HG03280 (cell line): ENCODE results near the gene TTC28.
"Not testable (repeated sequence)": the region's sequence is repeated elsewhere in the genome, so short reads cannot be mapped to it uniquely, and the experiment has no call there.

Experiments used
- ATAC-seq: cut with Tn5 transposase; IDR thresholded peaks from one replicate; pipeline ENCODE4 v1.9.1; 2021; ENCODE audit warnings: mild to moderate bottlenecking, moderate library complexity; ENCODE audit not compliant: unreplicated experiment

The TTC28 gene

DNA sequence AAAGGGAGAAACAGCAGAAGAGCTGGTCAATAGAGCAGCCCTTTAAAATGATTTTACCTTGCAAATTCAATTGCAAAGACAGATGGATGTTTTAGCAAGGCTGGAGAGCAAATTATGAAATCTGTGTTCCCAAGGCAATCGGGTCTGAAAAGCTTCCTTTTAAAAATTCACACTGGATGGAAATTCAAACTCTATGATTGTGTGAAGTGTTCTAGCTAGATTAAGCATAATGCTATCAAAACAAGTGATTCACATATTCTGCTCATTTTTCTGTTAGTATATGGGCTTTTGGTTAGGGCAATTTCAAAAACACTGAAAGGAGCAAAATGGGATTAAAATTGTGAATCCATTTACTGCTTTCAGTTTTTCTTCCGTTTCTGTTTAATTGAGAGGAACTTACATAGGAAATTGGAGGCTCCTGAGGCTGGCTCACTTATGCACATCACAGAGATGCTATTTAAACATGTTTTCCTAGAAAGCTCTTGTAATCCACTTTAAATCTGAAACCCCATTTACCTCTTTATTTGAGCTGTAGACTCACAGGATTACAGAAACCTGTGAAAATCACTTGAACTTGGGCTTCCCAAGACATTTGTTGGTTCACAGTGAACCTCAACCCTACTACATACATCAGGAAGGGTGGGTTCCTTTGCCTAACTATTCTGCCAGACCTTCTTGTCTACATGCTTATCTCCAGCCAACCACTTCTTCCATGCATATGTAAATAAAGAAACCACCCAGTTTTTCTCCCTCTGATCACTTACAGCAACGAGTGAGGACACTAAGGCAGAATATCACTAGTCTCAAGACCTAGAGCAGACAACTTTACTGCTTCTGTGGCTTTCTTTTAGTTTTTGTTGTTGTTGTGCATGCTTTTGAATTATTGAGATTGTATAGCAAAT, 558.7 kb downstream of the TTC28 start:
- ATAC-seq = no peak

DNA sequence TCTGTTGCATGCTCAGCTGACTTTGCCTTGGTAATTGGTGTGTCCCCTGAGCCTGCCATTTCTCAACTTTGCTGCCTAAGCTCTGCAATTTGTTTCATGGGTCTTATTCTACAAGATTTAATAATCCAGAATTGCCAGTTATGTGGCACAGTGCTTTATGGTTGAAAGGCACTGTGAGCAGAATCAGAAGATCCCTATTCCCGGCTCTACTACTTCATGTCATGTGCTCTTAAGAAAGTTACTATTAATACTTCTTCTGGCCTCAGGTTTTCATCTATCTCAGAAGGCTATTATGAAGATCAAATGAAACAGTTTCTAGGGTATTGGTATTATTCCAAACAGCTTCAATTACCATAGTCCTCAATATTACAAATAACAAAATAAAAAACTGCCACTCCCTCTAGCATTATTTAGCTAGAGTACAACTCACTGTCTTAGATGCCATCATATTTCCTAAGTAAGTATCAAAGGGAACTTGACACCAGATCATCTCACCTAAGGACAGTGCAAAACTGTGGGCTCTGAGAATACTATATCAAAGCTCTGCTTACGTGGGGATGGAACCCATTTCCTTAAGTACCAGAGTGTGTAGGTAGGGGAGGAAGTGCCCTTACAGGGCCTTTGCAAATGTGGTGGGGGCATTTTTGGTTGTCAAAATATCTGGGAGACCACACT, 560.5 kb downstream of the TTC28 start:
- no peak for ATAC-seq

DNA sequence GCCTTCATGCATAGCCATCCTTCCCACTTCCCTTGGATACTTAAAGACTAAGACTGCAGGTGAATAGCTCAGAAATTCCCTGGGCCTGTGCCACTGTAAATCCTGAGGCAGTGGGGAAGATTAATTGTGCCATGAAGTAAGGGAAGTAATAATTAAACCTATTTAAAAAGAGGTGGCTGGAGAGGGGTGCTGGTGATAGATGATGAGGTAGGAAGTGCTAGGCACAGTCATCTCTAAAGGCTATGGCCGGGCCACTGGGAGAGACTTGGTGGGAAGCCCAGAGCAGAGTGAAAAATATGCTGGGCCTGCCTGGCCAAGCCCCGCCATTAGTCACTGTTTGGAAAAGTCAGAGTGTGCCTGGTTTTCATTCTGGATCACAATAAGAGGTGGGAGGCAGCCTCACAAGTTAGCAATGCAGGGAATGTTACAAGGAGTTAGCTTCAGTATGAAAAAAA, 563.4 kb downstream of the TTC28 start:
- no peak for ATAC-seq

DNA sequence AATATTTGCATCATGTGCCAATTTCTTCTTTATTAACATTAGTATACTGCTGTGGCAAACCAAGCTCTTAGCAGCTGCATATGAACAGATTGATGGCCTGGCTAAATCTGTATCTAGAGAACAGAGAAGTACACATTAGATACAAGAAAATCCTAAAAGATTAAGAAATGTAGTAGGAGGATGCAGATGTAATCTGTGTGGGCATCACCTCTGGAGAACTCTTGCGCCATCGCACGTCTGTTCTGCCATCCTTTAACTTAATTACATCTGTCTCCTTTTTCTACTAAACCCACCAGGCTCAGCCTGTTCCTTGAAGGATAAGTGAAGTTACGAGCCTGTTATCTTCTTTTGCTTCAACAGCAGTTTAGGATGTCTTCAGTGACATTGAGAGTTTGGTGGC, 564.2 kb downstream of the TTC28 start:
- ATAC-seq = no peak

DNA sequence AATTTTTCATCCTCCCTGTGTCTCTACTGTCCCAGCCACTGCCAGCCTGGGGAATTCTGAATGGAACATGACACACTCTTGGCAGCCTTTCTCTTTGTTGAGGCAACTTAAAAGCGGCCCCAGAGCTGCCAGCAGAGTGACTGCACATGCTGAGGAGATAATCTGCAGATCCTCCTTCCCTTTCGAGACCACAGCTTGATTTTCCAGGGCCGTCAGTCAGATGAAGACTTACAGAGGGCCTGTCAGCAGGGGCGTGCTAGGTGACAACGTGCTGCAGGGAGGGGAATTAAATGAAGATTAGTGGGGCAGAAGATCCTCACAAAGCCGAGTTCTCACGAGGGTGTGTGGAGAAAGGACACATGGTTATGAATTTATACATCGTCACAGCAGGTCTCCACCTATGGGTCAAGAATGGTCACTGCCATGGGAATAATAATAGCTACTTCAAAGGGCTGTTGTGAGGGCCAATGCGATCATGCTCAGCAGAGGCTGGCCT, 567.0 kb downstream of the TTC28 start:
- no peak for ATAC-seq

GRCh38 chr22:28112190-28112544, 567.5 kb downstream of the TTC28 start:
- ATAC-seq = no peak

DNA sequence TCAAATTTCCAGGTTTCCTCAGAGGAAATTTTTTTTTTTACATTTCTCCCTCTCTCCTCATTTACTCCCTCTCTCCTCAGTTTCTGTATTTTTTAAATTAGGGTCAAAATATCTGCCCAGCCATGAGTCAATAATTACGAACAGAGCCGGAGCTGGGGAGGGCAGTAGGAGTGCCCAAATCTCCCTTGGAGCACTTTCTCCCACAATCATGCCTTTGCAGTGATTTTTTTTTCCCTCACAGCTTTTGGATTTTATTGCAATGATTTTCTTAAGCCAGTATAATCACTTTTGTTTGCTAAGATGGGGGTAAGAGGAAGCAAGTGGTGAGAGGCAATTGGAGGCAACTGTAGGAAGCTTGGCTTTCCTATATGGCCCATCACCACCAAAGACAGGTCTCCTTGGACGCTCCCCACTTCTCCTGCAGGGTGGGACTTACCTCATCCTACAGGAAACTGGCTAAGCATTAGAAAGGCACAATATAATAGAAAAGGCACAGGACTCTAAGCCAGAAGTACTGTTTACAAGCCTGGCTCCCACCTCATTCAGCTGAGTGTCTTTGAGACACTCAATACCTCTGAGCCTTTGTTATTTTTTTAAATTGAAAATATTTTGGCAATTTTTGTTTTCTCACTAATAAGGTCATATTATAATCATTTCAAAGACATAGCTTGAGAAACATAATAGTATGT, 568.0 kb downstream of the TTC28 start:
- no peak for ATAC-seq

DNA sequence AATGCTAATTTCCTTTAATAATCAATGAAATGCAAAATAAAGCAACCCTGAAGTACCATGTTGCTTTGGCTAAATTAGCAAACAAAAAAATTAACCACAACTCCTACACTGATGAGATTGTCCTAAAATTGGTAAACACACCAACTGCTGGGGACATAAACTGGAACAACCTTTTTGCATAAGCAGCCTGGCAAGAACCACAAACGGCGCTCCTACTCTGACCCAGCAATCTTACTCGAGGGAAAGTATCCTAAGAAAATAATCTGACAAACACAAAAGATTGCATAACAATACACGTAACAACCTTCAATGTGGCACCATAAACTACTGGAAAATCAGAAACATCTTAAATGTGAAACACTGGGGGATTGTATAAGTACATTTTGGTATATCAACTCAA, 570.8 kb downstream of the TTC28 start:
- ATAC-seq = no peak

DNA sequence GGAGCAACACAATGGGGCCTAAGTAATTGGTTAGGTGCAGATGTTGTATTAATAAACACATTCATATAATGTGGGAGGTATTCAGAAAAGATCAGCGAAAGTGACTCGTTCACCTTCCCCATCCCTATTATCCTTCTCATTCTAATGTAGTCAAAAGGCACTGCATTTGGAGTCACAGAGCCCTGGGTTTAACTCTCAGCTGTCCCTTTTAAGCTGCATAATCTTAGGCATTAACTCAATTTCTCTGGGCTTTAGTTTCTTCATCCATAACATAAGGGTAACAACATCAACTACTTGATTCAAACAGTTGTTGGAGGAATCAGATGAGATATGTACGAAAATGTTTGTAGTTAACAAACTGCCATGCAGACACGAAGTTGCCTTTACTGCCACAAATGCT, 573.0 kb downstream of the TTC28 start:
- ATAC-seq = no peak

DNA sequence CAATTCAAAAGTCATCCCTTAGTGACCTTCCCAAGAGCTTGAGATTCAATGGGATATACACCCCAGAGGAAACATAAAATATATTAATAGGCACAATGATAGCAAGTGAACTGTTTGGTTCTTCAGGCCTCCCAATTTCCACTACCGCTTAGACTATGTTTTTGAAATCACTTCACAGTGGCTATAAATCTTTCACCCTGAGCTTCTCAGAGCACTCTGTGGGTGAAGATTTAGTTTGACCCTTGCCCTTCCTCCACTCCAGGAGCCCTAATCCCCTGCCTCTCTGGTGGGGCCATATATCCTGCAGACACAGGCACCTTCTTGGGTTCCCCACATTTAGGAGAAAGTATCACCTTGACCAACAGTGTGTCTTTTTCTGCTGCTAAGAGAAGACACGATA, 573.7 kb downstream of the TTC28 start:
- no peak for ATAC-seq

DNA sequence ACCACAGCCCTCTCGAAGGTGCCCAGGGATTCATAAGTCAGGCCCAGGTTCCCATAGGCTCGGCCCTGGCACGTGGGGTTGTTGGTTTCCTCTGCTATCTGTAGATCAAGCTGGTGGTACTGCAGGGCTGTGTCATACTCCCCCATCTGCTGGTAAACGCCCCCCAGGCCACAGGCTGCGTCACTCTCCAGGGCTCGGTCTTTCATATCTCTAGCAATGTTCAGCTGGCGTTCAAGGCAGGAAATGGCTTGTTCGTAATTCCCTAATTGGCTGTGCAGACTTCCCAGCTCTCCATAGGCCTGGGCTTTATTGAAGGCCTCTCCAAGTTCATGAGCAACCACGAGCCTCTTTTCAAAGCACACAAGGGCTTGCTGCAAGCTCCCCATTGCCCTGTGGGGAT, 574.2 kb downstream of the TTC28 start:
- no peak for ATAC-seq

- ATAC-seq = no peak
Observed at GRCh38 chr22:28103596-28103995, 576.0 kb downstream of the TTC28 start.

- no peak for ATAC-seq
Observed at GRCh38 chr22:28102151-28102812, 577.4 kb downstream of the TTC28 start.

GRCh38 chr22:28097627-28098026, 582.0 kb downstream of the TTC28 start:
- no peak for ATAC-seq

DNA sequence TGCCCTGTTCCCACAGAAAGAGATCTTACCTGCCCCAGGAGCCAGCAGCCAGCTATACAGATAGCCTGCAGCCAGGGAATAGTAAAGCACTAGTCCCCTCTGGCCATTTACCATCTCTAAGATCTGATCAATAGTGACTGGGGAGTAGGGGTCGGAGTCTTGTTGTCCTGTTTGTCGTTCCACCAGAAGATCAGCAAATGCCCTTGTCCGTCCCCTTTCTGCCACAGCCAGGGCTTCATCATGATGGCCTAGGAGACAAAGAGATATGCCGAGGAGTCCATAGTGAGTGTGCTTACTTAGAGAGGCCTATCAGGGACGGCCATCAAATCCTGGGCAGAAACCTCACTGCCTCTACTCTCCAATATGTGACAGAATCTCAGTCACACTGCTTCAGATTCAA, 583.5 kb downstream of the TTC28 start:
- no peak for ATAC-seq

GRCh38 chr22:28095316-28096095, 584.1 kb downstream of the TTC28 start:
- ATAC-seq = no peak

GRCh38 chr22:28094771-28095170, 584.9 kb downstream of the TTC28 start:
- ATAC-seq = no peak

DNA sequence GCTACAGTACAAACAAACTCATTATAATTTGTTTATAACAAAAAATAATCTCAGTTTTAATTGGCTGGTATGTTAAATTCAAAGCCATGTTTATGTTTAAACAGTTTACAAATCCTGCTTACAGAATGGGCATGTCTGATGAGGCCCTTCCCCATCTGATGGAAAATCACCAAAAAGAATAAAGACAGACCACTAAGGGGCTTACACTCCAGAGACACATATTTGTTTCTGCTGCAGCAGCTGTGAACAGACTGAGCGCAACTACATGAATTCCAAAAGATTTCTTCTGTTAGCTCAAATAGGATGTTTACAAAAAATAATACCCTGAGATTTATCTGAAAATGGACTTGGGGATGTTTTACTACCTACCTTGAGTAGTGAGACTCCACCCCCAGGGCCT, 585.9 kb downstream of the TTC28 start:
- no peak for ATAC-seq

GRCh38 chr22:28091486-28091885, 588.2 kb downstream of the TTC28 start:
- no peak for ATAC-seq

DNA sequence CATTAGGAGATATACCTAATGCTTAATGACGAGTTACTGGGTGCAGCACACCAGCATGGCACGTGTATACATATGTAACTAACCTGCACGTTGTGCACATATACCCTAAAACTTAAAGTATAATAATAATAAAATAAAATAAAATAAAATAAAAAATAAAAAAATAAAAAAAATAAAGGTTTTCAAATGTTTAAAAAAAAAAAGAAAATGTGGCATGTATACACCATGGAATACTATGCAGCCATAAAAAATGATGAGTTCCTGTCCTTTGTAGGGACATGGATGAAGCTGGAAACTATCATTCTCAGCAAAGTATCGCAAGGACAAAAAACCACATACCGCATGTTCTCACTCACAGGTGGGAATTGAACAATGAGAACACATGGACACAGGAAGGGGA, 590.1 kb downstream of the TTC28 start:
- ATAC-seq = not testable (repeated sequence)
